ENCODE measurements around the gene TMEM119.
A peak's percentile ranks its signal among the peaks of the same experiment; 100 is the strongest.

The TMEM119 gene

DNA sequence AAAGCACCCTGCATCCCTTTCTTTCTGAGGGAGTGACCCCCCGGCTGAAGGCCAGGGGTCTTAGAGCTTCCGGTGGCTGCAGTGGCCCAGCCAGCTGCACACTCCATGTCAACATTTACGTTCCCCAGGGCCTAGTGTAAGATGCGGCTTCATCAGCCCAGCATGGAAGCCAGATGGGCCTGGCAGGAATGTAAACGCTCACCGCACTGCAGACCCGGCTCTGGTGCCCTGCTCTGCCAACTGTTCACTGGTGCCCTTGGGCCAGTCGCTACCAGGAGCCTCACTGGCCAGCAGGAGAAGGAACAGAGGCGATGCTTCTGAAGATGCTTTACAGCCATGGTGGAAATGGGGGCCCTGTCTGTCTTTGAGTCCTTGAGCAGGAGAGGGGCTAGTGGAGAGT is 8.6 kb upstream of the TMEM119 start:
- no peak for DNase-seq
- Histone ChIP-seq H3K4me1 (ENCODE audit: control insufficient read depth, low read depth, low read length) (no peaks in the 10 kb centered on the region), H4K5ac (ENCODE audit: low read length) (no peak overlapping the region), H3K27me3 (ENCODE audit: insufficient read depth, low read length, poor library complexity) (no peaks in the 10 kb centered on the region), H3K23ac (ENCODE audit: low read length) (no peak overlapping the region), H3K4ac (ENCODE audit: low read depth, low read length) (no peak overlapping the region), H4K8ac (ENCODE audit: low read depth, low read length) (no peak overlapping the region), H3K36me3 (ENCODE audit: control insufficient read depth, insufficient read depth, low read length) (no peaks in the 10 kb centered on the region), H2AK5ac (ENCODE audit: low read length) (no peak overlapping the region), H2BK5ac (ENCODE audit: low read length) (no peak overlapping the region), H3K56ac (ENCODE audit: low read length) (peak overlapping the region; percentile 5), H2BK120ac (ENCODE audit: low read depth, low read length) (no peak overlapping the region), H3K18ac (ENCODE audit: low read length) (no peak overlapping the region), H3K4me2 (ENCODE audit: low read length) (no peak overlapping the region), H3K9ac (ENCODE audit: low read length) (no peak overlapping the region), H3K4me3 (ENCODE audit: low read length) (no peak overlapping the region), H3K79me2 (ENCODE audit: control insufficient read depth, insufficient read depth, low read length) (no peaks in the 10 kb centered on the region), H3K79me1 (ENCODE audit: low read length) (no peaks in the 10 kb centered on the region), H2BK15ac (replicated peaks; ENCODE audit: low read depth) (no peak overlapping the region), H3K27ac (ENCODE audit: low read depth, low read length) (no peak overlapping the region)
- WGBS (ENCODE audit: extremely low coverage, insufficient coverage, low lambda C conversion rate): no CpG with 5 or more reads among the region's 9 CpGs

DNA sequence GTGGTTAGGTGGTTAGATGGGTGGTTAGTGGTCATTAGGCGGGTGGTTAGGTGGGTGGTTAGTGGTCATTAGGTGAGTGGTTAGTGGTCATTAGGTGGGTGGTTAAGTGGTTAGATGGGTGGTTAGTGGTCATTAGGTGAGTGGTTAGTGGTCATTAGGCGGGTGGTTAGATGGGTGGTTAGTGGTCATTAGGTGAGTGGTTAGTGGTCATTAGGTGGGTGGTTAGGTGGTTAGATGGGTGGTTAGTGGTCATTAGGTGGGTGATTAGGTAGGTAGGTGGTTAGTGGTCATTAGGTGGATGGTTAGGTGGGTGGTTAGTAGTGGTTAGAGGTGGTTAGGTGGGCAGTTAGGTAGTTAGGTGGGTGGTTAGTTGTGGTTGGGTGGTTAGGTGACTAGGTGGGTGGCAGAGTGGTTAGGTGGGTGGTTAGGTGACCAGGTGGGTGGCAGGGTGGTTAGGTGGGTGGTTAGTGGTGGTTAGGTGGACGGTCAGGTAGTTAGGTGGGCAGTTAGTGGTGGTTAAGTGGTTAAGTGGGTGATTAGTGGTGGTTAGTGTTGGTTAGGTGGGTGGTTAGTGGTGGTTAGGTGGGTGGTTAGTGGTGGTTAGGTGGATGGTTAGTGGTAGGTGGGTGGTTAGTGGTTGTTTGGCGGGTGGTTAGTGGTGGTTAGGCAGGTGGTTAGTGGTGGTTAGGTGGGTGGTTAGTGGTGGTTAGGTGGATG is 8.0 kb upstream of the TMEM119 start:
- Histone ChIP-seq H4K5ac (ENCODE audit: low read length) (no peak overlapping the region), H2AK5ac (ENCODE audit: low read length) (no peak overlapping the region), H3K4me2 (ENCODE audit: low read length) (no peak overlapping the region), H3K36me3 (ENCODE audit: control insufficient read depth, insufficient read depth, low read length) (no peaks in the 10 kb centered on the region), H3K27me3 (ENCODE audit: insufficient read depth, low read length, poor library complexity) (no peaks in the 10 kb centered on the region), H3K27ac (ENCODE audit: low read depth, low read length) (no peak overlapping the region), H3K23ac (ENCODE audit: low read length) (no peak overlapping the region), H3K79me2 (ENCODE audit: control insufficient read depth, insufficient read depth, low read length) (no peaks in the 10 kb centered on the region), H3K4ac (ENCODE audit: low read depth, low read length) (no peak overlapping the region), H3K4me3 (ENCODE audit: low read length) (no peak overlapping the region), H2BK5ac (ENCODE audit: low read length) (no peak overlapping the region), H2BK15ac (replicated peaks; ENCODE audit: low read depth) (no peak overlapping the region), H3K9ac (ENCODE audit: low read length) (no peak overlapping the region), H3K4me1 (ENCODE audit: control insufficient read depth, low read depth, low read length) (no peaks in the 10 kb centered on the region), H3K18ac (ENCODE audit: low read length) (no peak overlapping the region), H4K8ac (ENCODE audit: low read depth, low read length) (no peak overlapping the region), H3K56ac (ENCODE audit: low read length) (no peak overlapping the region), H3K79me1 (ENCODE audit: low read length) (no peaks in the 10 kb centered on the region), H2BK120ac (ENCODE audit: low read depth, low read length) (no peak overlapping the region)
- no CpG with 5 or more reads among the region's 4 CpGs for WGBS (ENCODE audit: extremely low coverage, insufficient coverage, low lambda C conversion rate)
- no peak for DNase-seq

DNA sequence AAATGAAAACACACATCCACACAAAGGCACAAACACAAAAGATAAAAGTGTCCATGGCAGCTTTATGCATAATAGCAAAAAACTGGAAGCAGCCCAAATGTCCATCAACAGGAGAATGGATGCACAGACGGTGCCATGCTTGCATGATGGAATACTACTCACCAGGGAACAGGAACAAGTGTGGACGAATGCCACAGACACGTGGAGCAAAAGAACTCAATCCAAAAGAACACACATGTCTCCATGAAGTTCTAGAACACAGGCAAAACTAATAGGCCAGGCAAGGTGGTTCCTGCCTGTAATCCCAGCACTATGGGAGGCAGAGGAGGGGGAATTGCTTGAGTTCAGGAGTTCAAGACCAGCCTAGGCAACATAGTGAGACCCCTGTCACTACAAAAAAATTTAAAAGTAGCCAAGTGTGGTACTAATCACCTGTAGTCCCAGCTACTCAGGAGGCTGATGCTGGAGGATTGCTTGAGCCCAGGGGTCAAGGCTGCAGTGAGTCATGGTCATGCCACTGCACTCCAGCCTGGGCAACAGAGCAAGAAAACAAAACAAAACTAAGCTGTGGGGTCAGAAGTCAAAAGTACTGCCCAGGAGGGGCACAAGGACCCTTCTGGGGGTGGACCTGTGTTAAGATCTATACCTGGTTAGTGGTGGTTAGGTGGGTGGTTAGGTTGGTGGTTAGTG is 7.3 kb upstream of the TMEM119 start:
- no peak overlapping the region for H2BK15ac ChIP-seq (replicated peaks; ENCODE audit: low read depth)
- no peak overlapping the region for H3K23ac ChIP-seq (ENCODE audit: low read length)
- no peak overlapping the region for H3K27ac ChIP-seq (ENCODE audit: low read depth, low read length)
- no peaks in the 10 kb centered on the region for H3K36me3 ChIP-seq (ENCODE audit: control insufficient read depth, insufficient read depth, low read length)
- no peak overlapping the region for H3K4me2 ChIP-seq (ENCODE audit: low read length)
- H3K79me2 ChIP-seq (ENCODE audit: control insufficient read depth, insufficient read depth, low read length): no peaks in the 10 kb centered on the region
- no peak for DNase-seq
- H3K27me3 ChIP-seq (ENCODE audit: insufficient read depth, low read length, poor library complexity): no peaks in the 10 kb centered on the region
- no peak overlapping the region for H4K5ac ChIP-seq (ENCODE audit: low read length)
- no peak overlapping the region for H3K18ac ChIP-seq (ENCODE audit: low read length)
- no peak overlapping the region for H3K56ac ChIP-seq (ENCODE audit: low read length)
- no peak overlapping the region for H2AK5ac ChIP-seq (ENCODE audit: low read length)
- H3K4me3 ChIP-seq (ENCODE audit: low read length): no peak overlapping the region
- H3K9ac ChIP-seq (ENCODE audit: low read length): no peak overlapping the region
- H2BK120ac ChIP-seq (ENCODE audit: low read depth, low read length): no peak overlapping the region
- no peaks in the 10 kb centered on the region for H3K4me1 ChIP-seq (ENCODE audit: control insufficient read depth, low read depth, low read length)
- no peak overlapping the region for H3K4ac ChIP-seq (ENCODE audit: low read depth, low read length)
- no CpG with 5 or more reads among the region's 3 CpGs for WGBS (ENCODE audit: extremely low coverage, insufficient coverage, low lambda C conversion rate)
- H4K8ac ChIP-seq (ENCODE audit: low read depth, low read length): no peak overlapping the region
- no peaks in the 10 kb centered on the region for H3K79me1 ChIP-seq (ENCODE audit: low read length)
- no peak overlapping the region for H2BK5ac ChIP-seq (ENCODE audit: low read length)

DNA sequence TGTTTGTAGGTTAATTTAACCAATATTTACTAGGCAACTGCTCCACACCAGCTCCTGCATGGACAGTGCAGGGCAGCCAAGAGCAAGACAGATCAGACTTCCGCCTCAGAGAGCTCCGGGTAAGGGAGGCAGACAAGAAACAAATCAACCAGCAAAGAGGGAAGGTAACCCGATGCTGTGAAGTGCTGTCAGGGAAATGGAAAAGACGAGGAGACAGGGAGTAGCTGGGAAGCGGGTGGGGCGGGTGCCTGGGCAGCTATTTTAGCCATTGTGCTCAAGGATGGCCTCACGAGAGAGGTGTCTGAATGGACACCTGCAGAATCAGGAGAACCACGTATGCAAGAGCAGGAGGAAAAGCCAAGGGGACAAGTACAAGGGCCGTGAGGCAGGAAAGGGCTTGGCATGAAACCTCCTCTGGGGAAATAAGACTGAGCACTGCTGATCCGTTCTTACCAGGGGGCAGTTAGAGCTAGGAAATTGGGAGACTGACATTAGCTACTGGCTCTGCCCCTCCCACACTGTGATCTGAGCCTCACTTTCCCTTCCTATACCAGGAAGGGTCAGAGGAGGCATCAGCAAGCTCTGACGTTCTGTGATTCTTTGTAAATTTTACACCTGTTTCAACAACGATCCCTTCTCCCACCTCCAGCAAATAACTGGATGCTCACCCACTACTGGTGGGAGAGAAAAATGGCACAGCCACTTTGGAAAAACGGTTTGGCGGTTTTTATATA is 6.5 kb upstream of the TMEM119 start:
- Histone ChIP-seq H3K23ac (ENCODE audit: low read length) (no peak overlapping the region), H3K4me1 (ENCODE audit: control insufficient read depth, low read depth, low read length) (no peaks in the 10 kb centered on the region), H3K4ac (ENCODE audit: low read depth, low read length) (no peak overlapping the region), H3K4me2 (ENCODE audit: low read length) (no peak overlapping the region), H3K79me2 (ENCODE audit: control insufficient read depth, insufficient read depth, low read length) (no peaks in the 10 kb centered on the region), H3K36me3 (ENCODE audit: control insufficient read depth, insufficient read depth, low read length) (no peaks in the 10 kb centered on the region), H4K5ac (ENCODE audit: low read length) (no peak overlapping the region), H2BK15ac (replicated peaks; ENCODE audit: low read depth) (no peak overlapping the region), H3K79me1 (ENCODE audit: low read length) (no peaks in the 10 kb centered on the region), H2BK5ac (ENCODE audit: low read length) (no peak overlapping the region), H3K9ac (ENCODE audit: low read length) (no peak overlapping the region), H3K27me3 (ENCODE audit: insufficient read depth, low read length, poor library complexity) (no peaks in the 10 kb centered on the region), H3K4me3 (ENCODE audit: low read length) (no peak overlapping the region), H3K18ac (ENCODE audit: low read length) (no peak overlapping the region), H2BK120ac (ENCODE audit: low read depth, low read length) (no peak overlapping the region), H3K56ac (ENCODE audit: low read length) (no peak overlapping the region), H4K8ac (ENCODE audit: low read depth, low read length) (no peak overlapping the region), H3K27ac (ENCODE audit: low read depth, low read length) (no peak overlapping the region), H2AK5ac (ENCODE audit: low read length) (no peak overlapping the region)
- DNase-seq: no peak
- no CpG with 5 or more reads among the region's 14 CpGs for WGBS (ENCODE audit: extremely low coverage, insufficient coverage, low lambda C conversion rate)

DNA sequence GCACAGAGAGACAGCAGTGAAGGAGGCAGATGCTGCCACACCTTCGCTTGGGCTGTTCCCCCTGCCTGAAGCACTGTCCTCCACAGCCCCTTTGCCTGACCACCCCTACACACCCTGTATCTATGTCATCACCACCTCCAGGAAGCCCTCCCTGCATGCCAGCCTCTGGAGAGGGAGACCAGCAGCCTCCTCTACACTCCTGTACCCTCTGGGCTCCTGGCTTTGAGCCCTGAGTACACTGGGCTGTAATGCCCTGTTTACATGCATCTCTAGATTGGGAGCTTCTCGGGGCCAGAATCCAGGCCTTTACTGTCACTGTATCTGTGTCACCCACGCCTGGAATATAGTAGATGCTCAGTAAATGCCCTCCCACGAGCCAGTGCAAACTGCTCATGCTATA is 5.9 kb upstream of the TMEM119 start:
- Histone ChIP-seq H4K8ac (ENCODE audit: low read depth, low read length) (no peak overlapping the region), H2BK120ac (ENCODE audit: low read depth, low read length) (no peak overlapping the region), H3K18ac (ENCODE audit: low read length) (no peak overlapping the region), H2AK5ac (ENCODE audit: low read length) (no peak overlapping the region), H2BK15ac (replicated peaks; ENCODE audit: low read depth) (no peak overlapping the region), H3K36me3 (ENCODE audit: control insufficient read depth, insufficient read depth, low read length) (no peaks in the 10 kb centered on the region), H3K4ac (ENCODE audit: low read depth, low read length) (no peak overlapping the region), H3K4me1 (ENCODE audit: control insufficient read depth, low read depth, low read length) (no peaks in the 10 kb centered on the region), H3K27me3 (ENCODE audit: insufficient read depth, low read length, poor library complexity) (no peaks in the 10 kb centered on the region), H3K27ac (ENCODE audit: low read depth, low read length) (no peak overlapping the region), H4K5ac (ENCODE audit: low read length) (no peak overlapping the region), H3K79me2 (ENCODE audit: control insufficient read depth, insufficient read depth, low read length) (no peaks in the 10 kb centered on the region), H3K4me3 (ENCODE audit: low read length) (no peak overlapping the region), H3K79me1 (ENCODE audit: low read length) (no peaks in the 10 kb centered on the region), H3K56ac (ENCODE audit: low read length) (no peak overlapping the region), H3K4me2 (ENCODE audit: low read length) (no peak overlapping the region), H2BK5ac (ENCODE audit: low read length) (no peak overlapping the region), H3K23ac (ENCODE audit: low read length) (no peak overlapping the region), H3K9ac (ENCODE audit: low read length) (no peak overlapping the region)
- no CpG with 5 or more reads among the region's 4 CpGs for WGBS (ENCODE audit: extremely low coverage, insufficient coverage, low lambda C conversion rate)
- no peak for DNase-seq

Data from mesendoderm (in vitro differentiated cells).